PC-9 (cell line): Measurements from ENCODE around the gene SPTSSA. TPM values are rescaled to one million over a fixed set of nuclear protein-coding genes. Genes with fewer than 3 reads are reported as not detected.

ENCODE experiments used
- BruUV-seq: library from RNA; stranded (reverse); fragments of 400-500 nt; replicated peaks from 2 replicates; lab custom pipeline; 2021; lab: Mats Ljungman, UMichigan
- CTCF ChIA-PET: fragments of 300-600 bp; sonication (Branson Sonifier 250); formaldehyde crosslinking; loops from one replicate; lab custom pipeline; 2022; ENCODE audit warnings: antibody characterized with exemption; lab: Charles Lee
- POLR2A ChIA-PET: fragments of 300-600 bp; sonication (Branson Sonifier 250); formaldehyde crosslinking; loops from one replicate; lab custom pipeline; 2022; ENCODE audit warnings: antibody characterized with exemption; ENCODE audit not compliant: unreplicated experiment; lab: Charles Lee
- DNase-seq, 2 experiments: peaks; one replicate each; pipeline versions ENCODE4 v3.0.0 to v3.0.0-alpha.2; 2015 to 2022; ENCODE audit warnings: mixed read lengths in 1 of 2
- H2AFZ ChIP-seq: fragments of 200-600 bp; sonication (generic); 2 replicates; pipeline ENCODE4 v1.8.1; 2017; ENCODE audit warnings: antibody characterized with exemption
- H3F3A ChIP-seq: fragments of 200-600 bp; sonication (generic); 2 replicates; pipeline ENCODE4 v1.8.1; 2017; ENCODE audit warnings: antibody characterized with exemption, mild to moderate bottlenecking, low read depth; ENCODE audit not compliant: insufficient read depth
- H3K27ac ChIP-seq: fragments of 200-600 bp; sonication (generic); 2 replicates; pipeline ENCODE4 v1.6.1; 2016; ENCODE audit warnings: mixed run types
- H3K27me3 ChIP-seq: fragments of 200-600 bp; sonication (generic); 2 replicates; pipeline ENCODE4 v1.6.1; 2016; ENCODE audit warnings: low read depth, mixed run types; ENCODE audit not compliant: insufficient read depth
- H3K36me3 ChIP-seq: fragments of 200-600 bp; sonication (generic); 2 replicates; pipeline ENCODE4 v1.6.1; 2016; ENCODE audit warnings: low read depth, mixed run types
- H3K4me1 ChIP-seq: fragments of 200-600 bp; sonication (generic); replicated peaks from 2 replicates; pipeline ENCODE4 v1.6.1; 2016; ENCODE audit warnings: mixed run types; ENCODE audit not compliant: insufficient read depth
- H3K4me2 ChIP-seq: fragments of 200-600 bp; sonication (generic); 2 replicates; pipeline ENCODE4 v1.6.1; 2017; ENCODE audit warnings: mixed run types
- H3K4me3 ChIP-seq: fragments of 200-600 bp; sonication (generic); 2 replicates; pipeline ENCODE4 v1.6.1; 2016; ENCODE audit warnings: mixed run types
- H3K79me2 ChIP-seq: fragments of 200-600 bp; sonication (generic); 2 replicates; pipeline ENCODE4 v1.6.1; 2017; ENCODE audit warnings: low read depth, mixed run types
- H3K9me2 ChIP-seq: fragments of 200-600 bp; sonication (generic); 2 replicates; pipeline ENCODE4 v1.8.1; 2017; ENCODE audit warnings: mild to moderate bottlenecking; ENCODE audit not compliant: insufficient read depth
- H3K9me3 ChIP-seq: fragments of 200-600 bp; sonication (generic); 2 replicates; pipeline ENCODE4 v1.8.1; 2016; ENCODE audit warnings: low read depth; ENCODE audit not compliant: insufficient read depth
- H4K20me1 ChIP-seq: fragments of 200-600 bp; sonication (generic); 2 replicates; pipeline ENCODE4 v1.8.1; 2017; ENCODE audit not compliant: insufficient read depth
- CTCF ChIP-seq: fragments of 200-600 bp; sonication (generic); conservative IDR thresholded peaks from 2 replicates; pipeline ENCODE4 v1.6.1; 2017; ENCODE audit warnings: mixed run types, antibody characterized with exemption, mild to moderate bottlenecking, moderate library complexity
- EZH2 ChIP-seq: fragments of 200-600 bp; sonication (generic); IDR thresholded peaks from 2 replicates; pipeline ENCODE4 v1.8.0; 2017; ENCODE audit warnings: antibody characterized with exemption, low read depth
- intact Hi-C: fragments of 100-400 bp; cut with micrococcal nuclease; formaldehyde crosslinking; loops from one replicate; pipeline ENCODE4 v1.10.0; 2022; ENCODE audit not compliant: unreplicated experiment
- total RNA-seq: library from RNA; stranded (reverse); gene quantifications from 2 replicates; pipeline ENCODE4 v1.2.3, GENCODE V29; 2021

SPTSSA gene
- total RNA-seq, 1 experiment from 2014 or later, result 21.6 TPM

DNA sequence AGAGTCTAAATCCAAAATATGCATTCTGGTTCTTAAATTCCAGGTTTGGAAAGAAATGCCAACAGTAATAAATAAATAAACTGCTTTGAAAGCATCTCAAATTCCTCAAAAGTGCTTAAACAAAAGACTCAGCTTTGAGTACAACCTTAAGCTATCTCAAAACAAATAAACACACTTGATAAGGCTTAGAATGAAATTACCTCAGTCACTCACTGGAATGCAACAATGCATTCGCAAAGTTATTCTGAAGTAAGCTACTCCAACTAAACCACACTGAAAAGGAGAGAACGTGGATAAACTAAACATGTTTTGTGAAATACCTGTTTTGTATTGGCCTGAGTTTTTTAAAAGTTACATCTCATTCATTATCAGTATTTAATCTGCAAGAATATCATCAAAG lies 1.2 kb downstream of the SPTSSA start:
- H3K27me3 ChIP-seq, result no peaks in the 10 kb centered on the region
- H3F3A ChIP-seq, result no peaks in the 10 kb centered on the region; the same call in 1 of the 2 replicates
- H4K20me1 ChIP-seq, result peaks cover 19% of the 10 kb centered on the region
- H3K4me3 ChIP-seq, result peak overlapping the region; percentile 67
- ChIA-PET POLR2A (interaction anchor here (0.8 kb wide), 1 partner anchor 129 kb away, joined by 3 read pairs; no protein-coding TSS in a partner anchor), CTCF (interaction anchor here (0.7 to 1.1 kb wide), 2 partner anchors 20 to 129 kb away, joined by 3 to 4 read pairs; no protein-coding TSS in a partner anchor)
- H3K9me3 ChIP-seq, result no peaks in the 10 kb centered on the region
- intact Hi-C loops, result loop anchor here (1.0 to 2.0 kb wide), 2 partner anchors 36 to 130 kb away; no protein-coding TSS in a partner anchor
- BruUV-seq, result no TSS peak
- DNase-seq, result peak in 1 of 2 experiments; percentile 67
- peaks cover 45% of the 10 kb centered on the region for H3K79me2 ChIP-seq
- no peak overlapping the region; the same call in 1 of the 2 replicates for H2AFZ ChIP-seq
- peaks cover 10% of the 10 kb centered on the region for H3K4me1 ChIP-seq
- no peaks in the 10 kb centered on the region for H3K36me3 ChIP-seq
- H3K4me2 ChIP-seq, result peak overlapping the region; percentile 87
- H3K27ac ChIP-seq, result no peak overlapping the region
- no peak for TF ChIP-seq CTCF
- TF ChIP-seq EZH2, result no peak
- no peaks in the 10 kb centered on the region for H3K9me2 ChIP-seq

DNA sequence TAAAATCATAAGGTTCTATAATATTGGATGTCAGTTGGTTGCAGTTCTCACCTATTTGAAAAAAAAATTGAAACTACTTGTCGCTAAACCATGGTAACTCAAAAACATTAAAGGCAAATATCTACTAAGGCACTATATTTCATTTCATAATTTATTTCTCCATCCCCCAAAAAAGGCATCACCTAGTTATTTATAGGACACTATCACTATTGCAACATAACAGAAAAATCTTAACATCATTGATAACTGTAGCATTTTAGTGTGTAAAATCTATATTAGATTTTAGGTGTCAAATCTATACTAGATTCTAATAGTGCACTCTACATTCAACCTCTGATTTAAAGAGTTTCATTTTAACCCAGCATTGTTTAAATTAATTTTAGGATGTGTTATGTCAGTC lies 1.7 kb downstream of the SPTSSA start:
- intact Hi-C loops, result loop anchor here (2.0 kb wide), 1 partner anchor 37 kb away; no protein-coding TSS in a partner anchor
- ChIA-PET POLR2A (no interaction called here), CTCF (interaction anchor here (0.7 to 1.1 kb wide), 2 partner anchors 20 to 128 kb away, joined by 3 to 4 read pairs; no protein-coding TSS in a partner anchor)
- Histone ChIP-seq H3K4me2 (peak overlapping the region; percentile 87), H3F3A (no peaks in the 10 kb centered on the region; the same call in 1 of the 2 replicates), H4K20me1 (peaks cover 19% of the 10 kb centered on the region), H3K9me3 (no peaks in the 10 kb centered on the region), H3K4me3 (peak overlapping the region; percentile 67; the same call in 1 of the 2 replicates), H3K79me2 (peaks cover 45% of the 10 kb centered on the region), H2AFZ (no peak overlapping the region), H3K27ac (no peak overlapping the region), H3K9me2 (no peaks in the 10 kb centered on the region), H3K4me1 (peaks cover 10% of the 10 kb centered on the region), H3K27me3 (no peaks in the 10 kb centered on the region), H3K36me3 (no peaks in the 10 kb centered on the region)
- TF ChIP-seq CTCF, result no peak
- no peak for TF ChIP-seq EZH2
- DNase-seq, result no peak
- BruUV-seq, result no TSS peak

GRCh38 chr14:34457186-34457585 lies 4.9 kb downstream of the SPTSSA start:
- intact Hi-C loops, result no loop called here
- Histone ChIP-seq H2AFZ (no peak overlapping the region), H3K4me1 (peaks cover 10% of the 10 kb centered on the region), H3F3A (no peaks in the 10 kb centered on the region; the same call in 1 of the 2 replicates), H3K9me2 (no peaks in the 10 kb centered on the region), H3K9me3 (no peaks in the 10 kb centered on the region), H4K20me1 (peaks cover 19% of the 10 kb centered on the region), H3K4me3 (no peak overlapping the region), H3K36me3 (no peaks in the 10 kb centered on the region), H3K27me3 (no peaks in the 10 kb centered on the region), H3K27ac (no peak overlapping the region), H3K79me2 (peaks cover 48% of the 10 kb centered on the region), H3K4me2 (no peak overlapping the region)
- POLR2A ChIA-PET, result no interaction called here
- no TSS peak for BruUV-seq
- no peak for TF ChIP-seq EZH2
- TF ChIP-seq CTCF, result no peak
- CTCF ChIA-PET, result no interaction called here
- no peak for DNase-seq
